ENCODE data around the gene NOVA2.

DNA sequence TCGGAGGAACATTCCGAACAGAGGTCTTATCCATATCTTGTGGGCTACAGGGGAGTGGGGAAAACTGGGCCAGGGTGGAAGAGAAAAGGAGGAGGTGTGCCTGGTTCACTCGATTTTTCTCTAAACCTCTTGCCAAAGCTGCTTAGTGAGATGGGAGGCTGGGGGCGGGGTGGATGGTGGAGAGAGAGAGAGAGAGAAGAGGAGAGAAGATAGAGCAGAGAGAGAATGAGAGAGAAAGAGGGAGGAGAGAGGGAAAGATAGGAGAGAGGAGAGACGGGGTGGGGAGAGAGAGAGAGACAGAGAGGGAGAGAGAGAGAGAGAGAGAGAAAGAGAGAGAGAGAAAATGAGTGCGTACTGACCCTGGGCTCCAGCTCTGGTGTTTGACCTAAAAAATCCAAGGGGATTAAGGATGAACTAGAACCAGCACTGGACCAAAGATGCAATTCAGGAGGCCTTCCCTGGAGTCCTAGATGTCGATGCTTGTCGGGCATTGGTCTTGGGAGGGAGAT lies 14.1 kb downstream of the NOVA2 start:
- TF ChIP-seq, protein P1, sequence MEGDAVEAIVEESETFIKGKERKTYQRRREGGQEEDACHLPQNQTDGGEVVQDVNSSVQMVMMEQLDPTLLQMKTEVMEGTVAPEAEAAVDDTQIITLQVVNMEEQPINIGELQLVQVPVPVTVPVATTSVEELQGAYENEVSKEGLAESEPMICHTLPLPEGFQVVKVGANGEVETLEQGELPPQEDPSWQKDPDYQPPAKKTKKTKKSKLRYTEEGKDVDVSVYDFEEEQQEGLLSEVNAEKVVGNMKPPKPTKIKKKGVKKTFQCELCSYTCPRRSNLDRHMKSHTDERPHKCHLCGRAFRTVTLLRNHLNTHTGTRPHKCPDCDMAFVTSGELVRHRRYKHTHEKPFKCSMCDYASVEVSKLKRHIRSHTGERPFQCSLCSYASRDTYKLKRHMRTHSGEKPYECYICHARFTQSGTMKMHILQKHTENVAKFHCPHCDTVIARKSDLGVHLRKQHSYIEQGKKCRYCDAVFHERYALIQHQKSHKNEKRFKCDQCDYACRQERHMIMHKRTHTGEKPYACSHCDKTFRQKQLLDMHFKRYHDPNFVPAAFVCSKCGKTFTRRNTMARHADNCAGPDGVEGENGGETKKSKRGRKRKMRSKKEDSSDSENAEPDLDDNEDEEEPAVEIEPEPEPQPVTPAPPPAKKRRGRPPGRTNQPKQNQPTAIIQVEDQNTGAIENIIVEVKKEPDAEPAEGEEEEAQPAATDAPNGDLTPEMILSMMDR (IDR thresholded peaks at IDR 0.05; ENCODE audit: control extremely low read depth in 1 of 3, insufficient read depth in 1 of 3, low read depth in 1 of 3, low read length in 3 of 3), result no peak
- TF ChIP-seq EP300 (IDR thresholded peaks at IDR 0.05; ENCODE audit: borderline replicate concordance in 1 of 2, low read depth in 2 of 2, low read length in 2 of 2) (no peak), RBBP5 (IDR thresholded peaks at IDR 0.05; ENCODE audit: borderline replicate concordance, low read depth, low read length) (no peak), CHD2 (IDR thresholded peaks at IDR 0.05; ENCODE audit: low read length) (no peak), POLR2A (IDR thresholded peaks at IDR 0.05; ENCODE audit: control extremely low read depth in 1 of 2, low read depth in 2 of 2, low read length in 2 of 2) (no peak), RAD21 (IDR thresholded peaks at IDR 0.05 in 1 of 2, conservative IDR thresholded peaks at IDR 0.05 in 1 of 2; ENCODE audit: low read depth in 2 of 2, low read length in 2 of 2) (no peak)
